GM19240 (cell line): ENCODE data around the gene PPFIBP2.
"Not testable (repeated sequence)": the region's sequence is repeated elsewhere in the genome, so short reads cannot be mapped to it uniquely, and the experiment has no call there.

ENCODE experiments used
- DNase-seq: peaks from one replicate; pipeline ENCODE4 v3.0.0; 2011; ENCODE audit warnings: low spot score; ENCODE audit not compliant: insufficient read length

PPFIBP2 gene

GRCh38 chr11:7657306-7658025 is 143.7 kb downstream of the PPFIBP2 start:
- DNase-seq = no peak

- DNase-seq = not testable (repeated sequence)
Observed at GRCh38 chr11:7663531-7663930, 149.7 kb downstream of the PPFIBP2 start.

GRCh38 chr11:7664867-7665266 is 151.1 kb downstream of the PPFIBP2 start:
- DNase-seq = no peak

- peak; percentile 81 for DNase-seq
Observed at GRCh38 chr11:7665473-7666291, 151.9 kb downstream of the PPFIBP2 start.

GRCh38 chr11:7666292-7666866 is 152.6 kb downstream of the PPFIBP2 start:
- no peak for DNase-seq

GRCh38 chr11:7667460-7667859 is 153.7 kb downstream of the PPFIBP2 start:
- no peak for DNase-seq

GRCh38 chr11:7668464-7668863 is 154.7 kb downstream of the PPFIBP2 start:
- DNase-seq = no peak

- DNase-seq = no peak
Observed at GRCh38 chr11:7668911-7669310, 155.1 kb downstream of the PPFIBP2 start.

- no peak for DNase-seq
Observed at GRCh38 chr11:7670641-7671040, 156.8 kb downstream of the PPFIBP2 start.

GRCh38 chr11:7671347-7672215 is 157.8 kb downstream of the PPFIBP2 start:
- DNase-seq = peak; percentile 37

GRCh38 chr11:7672276-7672959 is 158.6 kb downstream of the PPFIBP2 start:
- no peak for DNase-seq

- DNase-seq = no peak
Observed at GRCh38 chr11:7672960-7673723, 159.3 kb downstream of the PPFIBP2 start, which contains the start of gene CYB5R2. Gene CYB5R2 (minus strand): TSS chr11:7673500. CDS start chr11:7672825, 675 bp downstream.

- no peak for DNase-seq
Observed at GRCh38 chr11:7673724-7674434, 160.1 kb downstream of the PPFIBP2 start.

- no peak for DNase-seq
Observed at GRCh38 chr11:7675631-7676030, 161.8 kb downstream of the PPFIBP2 start.

- no peak for DNase-seq
Observed at GRCh38 chr11:7677071-7677470, 163.3 kb downstream of the PPFIBP2 start.

- no peak for DNase-seq
Observed at GRCh38 chr11:7677796-7678201, 164.0 kb downstream of the PPFIBP2 start.

GRCh38 chr11:7683571-7683970 is 169.8 kb downstream of the PPFIBP2 start:
- no peak for DNase-seq

- DNase-seq = no peak
Observed at GRCh38 chr11:7686761-7687160, 173.0 kb downstream of the PPFIBP2 start.

GRCh38 chr11:7687386-7687785 is 173.6 kb downstream of the PPFIBP2 start:
- DNase-seq = no peak
